GM12892 (cell line): ENCODE measurements around the gene OSBP2.

ENCODE experiments used
- POLR2A ChIP-seq: IDR thresholded peaks from 2 replicates; pipeline ENCODE4 v1.6.1; 2011; ENCODE audit warnings: low read depth, low read length, control low read depth
- TAF1 ChIP-seq: IDR thresholded peaks from 2 replicates; pipeline ENCODE4 v1.6.1; 2011; ENCODE audit warnings: low read depth, mild to moderate bottlenecking, control low read depth, low read length, borderline replicate concordance

- no peak for TF ChIP-seq POLR2A
- no peak for TF ChIP-seq TAF1
These were observed 214.6 kb downstream of the OSBP2 start for GRCh38 chr22:30909306-30909705.
